ENCODE results near the gene CIB4. TPM values are rescaled to one million over a fixed set of nuclear protein-coding genes. Genes with fewer than 3 reads are reported as not detected.

The CIB4 gene
- total and polyA plus RNA-seq, 2 of the 13 experiments (the other 11 are each of a cell fraction or from before 2014, with no cell fraction given), result not detected

- TF ChIP-seq ZNF577 (CRISPR knock-in tag; IDR thresholded peaks at IDR 0.05; ENCODE audit: borderline replicate concordance, low read depth), result no peak
- no peak for TF ChIP-seq KDM3A (CRISPR knock-in tag; IDR thresholded peaks at IDR 0.05; ENCODE audit: low read depth)
These were observed 1.4 kb downstream of the CIB4 start (continued) for GRCh38 chr2:26639685-26640243.

GRCh38 chr2:26637811-26638310, 3.3 kb downstream of the CIB4 start:
- H3K9ac ChIP-seq (ENCODE audit: insufficient read depth, low read depth, low read length), result no peak overlapping the region
- no peaks in the 10 kb centered on the region; the same call in 1 of the 2 replicates for H4K20me1 ChIP-seq (ENCODE audit: insufficient read depth, low read length)
- no peak overlapping the region for H2AFZ ChIP-seq (ENCODE audit: low read length)
- no peaks in the 10 kb centered on the region for H3K36me3 ChIP-seq (replicated peaks in 1 of 2; ENCODE audit: control insufficient read depth in 1 of 2, insufficient read depth in 2 of 2, low read length in 2 of 2)
- no peak overlapping the region for H3K4me2 ChIP-seq (ENCODE audit: low read depth, low read length)
- ChIA-PET CTCF (ENCODE audit: low intra/inter-chr PET ratio, low total read pairs) (no interaction called here), POLR2A (no interaction called here)
- H3K79me2 ChIP-seq (ENCODE audit: insufficient read depth, low read length), result no peaks in the 10 kb centered on the region
- H3K9me3 ChIP-seq (ENCODE audit: low read length), result no peaks in the 10 kb centered on the region
- H3K4me3 ChIP-seq (replicated peaks in 1 of 3; ENCODE audit: insufficient read depth in 1 of 3, low read depth in 2 of 3, low read length in 3 of 3), result no peak overlapping the region
- H3K4me1 ChIP-seq (ENCODE audit: insufficient read depth, low read length), result no peaks in the 10 kb centered on the region
- H3K27me3 ChIP-seq (ENCODE audit: control insufficient read depth in 1 of 2, insufficient read depth in 2 of 2, low read length in 2 of 2), result peaks cover 2 to 60% of the 10 kb centered on the region in 2 experiments; a peak in 4 of 5 replicates
- in situ Hi-C loops (cut with HindIII; ENCODE audit: extremely low pct_ligation_motif_present, low pct_unique_long_range_greater_than_20kb), result no loop called here
- no peak overlapping the region for H3K27ac ChIP-seq (ENCODE audit: extremely low read length, insufficient read depth, low read length)
- DNase-seq (ENCODE audit: low spot score) (no peak), ATAC-seq (no peak), FAIRE-seq (no peak)
- intact Hi-C loops (cut with micrococcal nuclease; ENCODE audit: unreplicated experiment), result loop anchor here (10.0 kb wide), 1 partner anchor 87 kb away; no protein-coding TSS in a partner anchor
- 42% methylated on average over 9 of the region's 9 CpGs for WGBS (ENCODE audit: low lambda C conversion rate)
- TF ChIP-seq, protein P1, sequence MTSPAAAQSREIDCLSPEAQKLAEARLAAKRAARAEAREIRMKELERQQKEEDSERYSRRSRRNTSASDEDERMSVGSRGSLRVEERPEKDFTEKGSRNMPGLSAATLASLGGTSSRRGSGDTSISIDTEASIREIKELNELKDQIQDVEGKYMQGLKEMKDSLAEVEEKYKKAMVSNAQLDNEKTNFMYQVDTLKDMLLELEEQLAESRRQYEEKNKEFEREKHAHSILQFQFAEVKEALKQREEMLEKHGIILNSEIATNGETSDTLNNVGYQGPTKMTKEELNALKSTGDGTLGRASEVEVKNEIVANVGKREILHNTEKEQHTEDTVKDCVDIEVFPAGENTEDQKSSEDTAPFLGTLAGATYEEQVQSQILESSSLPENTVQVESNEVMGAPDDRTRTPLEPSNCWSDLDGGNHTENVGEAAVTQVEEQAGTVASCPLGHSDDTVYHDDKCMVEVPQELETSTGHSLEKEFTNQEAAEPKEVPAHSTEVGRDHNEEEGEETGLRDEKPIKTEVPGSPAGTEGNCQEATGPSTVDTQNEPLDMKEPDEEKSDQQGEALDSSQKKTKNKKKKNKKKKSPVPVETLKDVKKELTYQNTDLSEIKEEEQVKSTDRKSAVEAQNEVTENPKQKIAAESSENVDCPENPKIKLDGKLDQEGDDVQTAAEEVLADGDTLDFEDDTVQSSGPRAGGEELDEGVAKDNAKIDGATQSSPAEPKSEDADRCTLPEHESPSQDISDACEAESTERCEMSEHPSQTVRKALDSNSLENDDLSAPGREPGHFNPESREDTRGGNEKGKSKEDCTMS (CRISPR knock-in tag; conservative IDR thresholded peaks at IDR 0.05), result no peak
- TF ChIP-seq HMG20B (CRISPR knock-in tag; conservative IDR thresholded peaks at IDR 0.05), result no peak
- no peak for TF ChIP-seq SRSF9 (IDR thresholded peaks at IDR 0.05; ENCODE audit: borderline replicate concordance, insufficient read depth, low read depth, low read length, poor library complexity, severe bottlenecking)
- TF ChIP-seq AGO2 (optimal IDR thresholded peaks at IDR 0.05; ENCODE audit: low read depth, low read length), result no peak
- no peak for TF ChIP-seq ZNF30 (CRISPR knock-in tag; IDR thresholded peaks at IDR 0.05)
- TF ChIP-seq SALL1 (CRISPR knock-in tag; IDR thresholded peaks at IDR 0.05), result no peak
- TF ChIP-seq FOXJ3 (CRISPR knock-in tag; IDR thresholded peaks at IDR 0.05; ENCODE audit: borderline replicate concordance), result no peak
- no peak for TF ChIP-seq DRAP1 (CRISPR knock-in tag; IDR thresholded peaks at IDR 0.05)
- TF ChIP-seq EHMT2 (IDR thresholded peaks at IDR 0.05; ENCODE audit: borderline replicate concordance, low read depth, low read length), result no peak
- no TSS peak for BruUV-seq (replicated peaks)

All from HepG2 (cell line).